Activated naive CD8-positive, alpha-beta T cell treated with anti-CD3 and anti-CD28 coated beads, Interleukin-2, amount 50 U/mL, for 16 hours (primary cell): Measurements from ENCODE around the gene ADGRG3.
"Not testable (repeated sequence)": the region's sequence is repeated elsewhere in the genome, so short reads cannot be mapped to it uniquely, and the experiment has no call there.

Experiments
- DNase-seq: peaks from one replicate; pipeline ENCODE4 v3.0.0-alpha.2; 2020; ENCODE audit warnings: low read depth, low spot score

ADGRG3 gene

DNA sequence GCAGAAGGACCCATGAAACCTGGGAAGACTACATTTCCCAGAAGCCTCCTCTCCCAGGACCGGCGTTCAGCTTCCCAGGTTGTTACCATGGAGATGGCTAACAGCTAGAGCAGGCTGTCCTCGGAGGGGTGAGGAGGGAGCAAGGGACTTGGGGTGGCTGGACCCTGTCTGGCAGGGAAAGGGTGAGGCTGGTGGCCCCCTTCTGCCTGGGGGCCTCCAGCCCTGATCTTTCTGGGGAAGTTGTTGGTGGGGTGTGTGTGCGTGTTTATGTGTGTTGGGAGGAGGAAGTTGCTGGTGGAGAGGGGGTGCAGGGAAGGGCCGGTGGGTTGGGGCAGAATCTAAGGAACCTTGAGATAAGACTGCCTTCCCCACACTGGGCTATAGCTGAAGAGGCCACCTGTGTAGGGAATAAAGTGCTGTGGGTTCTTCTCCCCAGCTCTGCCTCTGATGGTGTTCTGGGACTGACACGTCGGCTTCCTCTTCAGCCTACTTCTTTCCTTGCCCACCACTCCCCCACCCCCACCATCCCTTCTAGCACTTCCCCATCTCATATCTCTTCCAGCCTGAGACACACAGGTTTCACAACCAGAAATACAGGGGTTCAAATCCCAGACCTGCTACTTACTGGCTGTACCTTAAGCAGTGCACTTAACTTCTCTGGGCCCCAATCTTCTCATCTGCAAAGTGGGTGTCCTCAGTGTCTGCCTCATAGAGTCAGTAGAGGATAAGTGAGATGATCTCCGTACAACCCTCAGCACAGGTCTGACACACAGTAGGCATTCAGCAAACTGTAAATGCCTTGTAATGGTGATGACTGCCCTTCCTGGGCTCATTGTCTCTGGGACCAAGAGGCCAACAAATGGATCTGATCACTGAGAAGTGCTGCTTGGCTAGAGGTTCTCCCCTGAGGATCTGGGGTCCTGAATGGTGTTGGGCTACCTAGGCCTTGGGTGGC is 26.9 kb downstream of the ADGRG3 start, which contains the start of gene DRC7:
TSS of gene DRC7 (plus strand) at position 82 of the 955 bp plus-strand sequence. CDS start 3,144 bp downstream, outside the sequence.
- DNase-seq: no peak

DNA sequence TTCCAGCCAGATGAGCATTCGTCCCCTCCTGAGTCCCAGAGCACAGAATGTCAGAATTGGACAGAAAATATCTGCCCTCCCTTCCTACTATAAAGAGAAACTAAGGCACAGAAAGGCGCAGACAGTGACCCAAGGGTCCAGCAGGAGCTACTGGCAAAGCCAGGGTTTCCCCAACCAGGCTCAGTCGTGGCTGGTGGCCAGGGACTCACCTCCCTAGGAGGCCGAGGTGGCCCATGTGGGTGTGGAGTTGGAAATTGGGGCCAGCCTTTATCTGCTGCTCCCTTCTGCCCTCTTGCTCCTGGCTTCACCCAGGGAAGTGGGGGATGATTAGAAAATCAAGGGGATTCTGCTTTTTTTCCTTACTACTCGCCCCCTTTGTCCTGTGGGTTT is 27.6 kb downstream of the ADGRG3 start:
- DNase-seq: no peak

DNA sequence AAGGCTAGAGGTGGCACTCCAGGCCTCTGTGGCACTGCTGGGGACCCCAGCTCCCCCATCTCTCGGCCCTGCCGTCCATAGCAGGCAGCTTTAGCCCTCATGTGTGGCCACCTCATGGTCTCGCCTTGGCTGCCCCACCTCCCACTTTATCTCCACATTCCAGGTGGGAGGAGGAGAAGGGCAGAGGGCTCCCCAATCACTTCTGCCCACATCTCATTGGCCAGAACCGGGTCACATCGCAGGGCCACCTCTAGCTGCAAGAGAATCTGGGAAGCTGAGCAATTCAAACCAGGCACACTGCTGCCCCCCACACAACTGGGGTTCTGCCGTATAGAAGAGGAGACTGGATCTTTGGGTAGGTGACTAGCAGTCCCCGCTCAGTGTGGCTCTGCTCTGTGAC is 28.1 kb downstream of the ADGRG3 start:
- DNase-seq: no peak

DNA sequence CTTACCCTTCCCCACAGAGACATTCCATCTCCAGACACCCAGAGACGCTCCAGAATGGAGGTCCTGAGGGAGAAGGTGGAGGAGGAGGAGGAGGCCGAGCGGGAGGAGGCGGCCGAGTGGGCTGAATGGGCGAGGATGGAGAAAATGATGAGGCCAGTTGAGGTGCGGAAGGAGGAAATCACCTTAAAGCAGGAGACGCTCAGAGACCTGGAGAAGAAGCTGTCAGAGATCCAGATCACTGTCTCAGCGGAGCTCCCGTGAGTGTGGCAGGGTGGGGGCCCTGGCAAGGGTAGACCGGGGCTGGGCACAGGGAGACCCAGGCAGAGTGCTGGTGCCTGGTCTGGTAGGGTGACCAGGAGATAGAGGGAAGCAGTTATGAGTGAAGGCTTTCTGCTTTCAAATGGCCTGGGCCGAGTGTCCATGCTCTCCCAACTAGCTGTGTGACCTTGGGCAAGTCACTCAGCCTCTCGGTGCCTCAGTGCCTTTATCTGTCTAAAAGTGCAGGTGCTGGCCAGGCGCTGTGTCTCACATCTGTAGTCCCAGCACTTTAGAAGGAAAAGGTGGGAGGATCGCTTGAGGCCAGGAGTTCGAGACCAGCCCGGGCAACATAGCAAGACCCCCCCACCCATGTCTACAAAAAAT is 29.9 kb downstream of the ADGRG3 start:
- DNase-seq: no peak

DNA sequence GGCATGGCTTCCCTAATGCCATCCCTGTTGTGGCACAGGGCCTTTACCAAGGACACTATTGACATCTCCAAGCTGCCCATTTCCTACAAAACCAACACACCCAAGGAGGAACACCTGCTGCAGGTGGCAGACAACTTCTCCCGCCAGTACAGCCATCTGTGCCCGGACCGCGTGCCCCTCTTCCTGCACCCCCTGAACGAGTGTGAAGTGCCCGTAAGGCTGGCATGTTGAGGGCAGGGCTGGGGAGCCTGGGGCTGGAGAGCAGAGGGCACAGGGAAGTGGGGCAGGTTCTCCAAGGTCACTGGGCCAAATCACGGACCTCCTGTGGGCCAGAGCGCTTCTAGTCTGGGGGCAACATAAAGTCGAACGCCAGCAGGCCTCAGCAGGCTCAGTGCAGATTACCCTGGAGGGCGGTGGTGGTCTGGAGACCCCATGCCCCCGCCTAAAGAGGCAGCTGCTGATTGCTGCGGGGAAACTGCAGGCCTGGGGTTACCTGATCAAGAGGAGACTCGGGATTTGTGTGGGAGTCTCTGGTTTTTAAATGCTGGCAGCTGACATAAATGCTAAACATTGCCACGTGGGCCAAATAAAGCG is 30.8 kb downstream of the ADGRG3 start:
- DNase-seq: no peak

DNA sequence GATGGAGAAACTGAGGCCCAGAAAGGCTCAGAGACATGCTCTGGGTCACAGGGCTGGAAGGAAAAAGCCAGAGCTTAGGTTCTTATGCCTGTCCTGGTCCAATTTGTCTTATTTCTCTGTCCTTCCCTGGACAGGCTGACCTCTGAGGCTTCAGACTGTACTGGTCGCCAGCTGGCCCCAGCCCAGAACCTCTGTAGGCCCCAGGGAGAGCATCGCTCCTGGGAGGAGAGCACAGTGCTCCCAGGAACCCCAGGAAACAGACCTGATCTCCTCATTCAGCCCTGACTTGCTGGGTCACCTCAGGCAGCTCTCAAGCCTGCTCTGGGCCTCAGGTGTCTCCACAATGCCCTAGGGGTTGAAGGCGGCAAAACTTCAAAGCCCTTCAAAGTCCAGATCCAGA is 31.4 kb downstream of the ADGRG3 start:
- no peak for DNase-seq

DNA sequence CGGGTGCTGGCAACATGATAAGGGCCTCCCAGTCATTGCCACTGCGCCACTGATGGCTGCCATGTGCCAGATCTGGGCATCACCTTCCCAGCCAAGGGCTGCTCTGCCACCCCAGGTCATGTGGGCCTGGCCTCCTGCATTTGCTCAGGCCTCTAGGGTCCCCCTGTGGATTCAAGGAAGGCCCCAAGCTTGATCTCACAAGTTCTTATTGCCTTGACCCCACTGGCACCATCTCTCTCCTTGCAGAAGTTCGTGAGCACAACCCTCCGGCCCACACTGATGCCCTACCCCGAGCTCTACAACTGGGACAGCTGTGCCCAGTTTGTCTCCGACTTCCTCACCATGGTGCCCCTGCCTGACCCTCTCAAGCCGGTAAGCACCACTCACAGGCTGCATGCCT is 31.8 kb downstream of the ADGRG3 start:
- no peak for DNase-seq

DNA sequence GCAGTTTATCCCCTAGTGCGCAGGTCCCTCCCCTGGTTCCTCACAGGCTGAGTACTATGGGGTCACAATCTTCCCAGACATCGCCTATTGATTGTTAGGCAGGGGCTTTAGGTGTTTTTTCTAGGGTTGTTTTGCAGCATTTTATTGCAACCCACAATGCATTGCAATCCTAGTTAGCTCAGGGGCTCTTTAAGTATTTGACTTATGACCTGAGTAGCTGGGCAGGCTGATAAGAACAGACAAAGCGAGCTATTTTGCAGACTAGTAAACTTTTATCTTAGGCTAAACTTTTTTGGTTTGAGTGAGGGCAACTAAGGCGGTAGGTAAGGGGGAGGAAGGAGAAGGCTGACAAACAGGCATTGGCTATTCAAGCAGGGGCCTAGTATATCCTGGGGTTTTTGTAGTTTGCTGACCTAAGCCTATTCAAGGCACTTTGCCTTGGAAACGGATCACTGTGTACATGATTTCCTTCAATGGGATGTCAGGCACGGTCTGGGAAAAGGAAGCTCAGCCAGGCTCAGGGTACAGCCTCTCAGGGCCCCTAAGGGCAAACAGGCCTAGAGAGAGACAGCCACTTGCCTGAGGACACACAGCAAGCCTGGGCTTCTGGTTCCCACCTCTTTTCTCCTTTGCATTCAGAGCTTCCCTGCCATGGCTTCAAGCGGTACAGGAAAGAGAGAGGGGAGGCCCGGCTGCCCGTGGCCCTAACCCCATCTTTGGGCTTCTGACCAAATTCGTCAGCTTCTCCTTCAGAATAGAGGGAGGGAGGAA is 32.9 kb downstream of the ADGRG3 start:
- no peak for DNase-seq

DNA sequence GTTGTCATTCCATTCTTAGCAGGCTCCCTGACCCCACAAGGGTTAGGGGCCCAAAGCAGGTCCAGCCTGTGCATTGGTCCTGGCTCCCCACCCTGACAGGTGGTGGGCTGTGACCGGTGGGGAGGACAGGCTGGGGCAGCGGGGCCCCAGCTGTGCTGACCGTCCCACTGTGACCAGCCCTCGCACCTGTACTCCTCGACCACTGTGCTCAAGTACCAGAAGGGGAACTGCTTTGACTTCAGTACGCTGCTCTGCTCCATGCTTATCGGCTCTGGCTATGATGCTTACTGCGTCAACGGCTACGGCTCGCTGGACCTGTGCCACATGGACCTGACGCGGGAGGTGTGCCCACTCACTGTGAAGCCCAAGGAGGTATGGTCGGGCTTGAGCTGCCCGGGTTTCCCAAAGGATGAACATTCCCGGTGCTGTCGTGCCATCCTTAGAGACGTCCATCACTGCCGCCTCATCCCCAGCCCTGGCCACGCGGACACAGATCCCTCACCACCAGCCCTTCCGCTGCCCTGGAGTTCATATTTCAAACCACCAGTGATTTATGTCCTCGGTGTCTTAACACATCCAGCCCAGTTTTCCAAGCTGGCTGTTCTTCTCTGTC is 33.8 kb downstream of the ADGRG3 start:
- DNase-seq: no peak

DNA sequence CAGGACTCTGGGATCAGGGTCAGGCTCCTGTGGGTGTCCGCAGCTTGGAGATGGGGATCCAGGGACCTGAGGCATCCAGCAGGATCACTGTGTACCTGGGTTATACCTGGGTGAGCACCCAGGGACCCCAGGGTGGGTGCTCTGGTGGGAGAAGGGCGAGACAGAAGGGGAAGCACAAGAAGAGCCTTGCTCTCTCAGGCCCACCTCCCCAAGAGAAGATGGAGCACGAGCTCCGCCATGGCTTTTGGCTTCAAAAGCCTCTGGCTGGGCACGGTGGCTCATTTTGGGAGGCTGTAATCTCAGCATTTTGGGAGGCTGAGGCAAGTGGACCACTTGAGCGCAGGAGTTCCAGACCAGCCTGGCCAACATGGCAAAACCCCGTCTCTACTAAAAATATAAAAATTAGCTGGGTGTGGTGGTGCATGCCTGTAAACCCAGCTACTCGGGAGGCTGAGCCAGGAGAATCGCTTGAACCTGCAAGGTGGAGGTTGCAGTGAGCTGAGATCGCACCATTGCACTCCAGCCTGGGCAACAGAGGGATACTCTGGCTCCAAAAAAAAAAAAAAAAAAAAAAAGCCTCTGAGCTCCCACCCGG is 35.4 kb downstream of the ADGRG3 start:
- no peak for DNase-seq

DNA sequence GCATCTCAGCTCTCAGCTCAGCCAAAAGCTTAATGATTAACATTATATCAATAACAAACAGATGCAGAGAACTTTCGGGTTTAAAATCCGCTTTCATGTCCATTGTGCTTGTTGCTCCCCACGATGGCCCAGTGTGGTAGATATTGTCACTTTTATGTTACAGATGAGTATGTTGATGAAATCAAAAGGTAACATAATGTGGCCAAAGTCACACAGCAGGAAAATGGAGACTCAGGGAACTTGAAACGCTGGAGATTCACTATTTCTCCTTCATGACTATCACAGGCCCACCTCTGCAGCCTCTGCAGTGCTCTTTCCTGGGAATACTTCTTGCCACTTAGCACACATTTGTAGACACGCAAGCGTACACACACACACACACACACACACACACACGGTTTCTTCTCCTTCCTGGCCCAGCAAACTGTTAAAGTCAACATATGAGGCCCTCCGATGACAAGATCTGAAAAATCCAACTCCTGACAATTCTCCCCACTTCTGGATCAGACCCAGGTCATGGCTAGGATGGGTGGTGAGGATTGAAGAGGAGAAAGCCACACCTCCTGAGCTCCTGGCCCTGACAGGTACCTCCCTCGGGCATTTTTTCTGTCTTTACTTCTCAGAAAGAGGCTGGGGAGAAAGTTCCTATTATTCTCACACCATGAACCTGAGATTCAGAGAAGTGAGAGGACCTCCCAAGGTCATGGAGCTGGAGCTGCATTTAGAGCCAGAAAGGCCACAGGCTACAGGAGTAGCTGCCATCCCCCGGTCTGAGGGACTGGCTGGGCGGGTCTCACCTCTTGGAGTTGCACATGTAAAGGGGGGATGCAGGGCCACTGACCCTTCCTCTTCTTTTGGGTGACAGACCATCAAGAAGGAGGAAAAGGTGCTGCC is 36.2 kb downstream of the ADGRG3 start:
- no peak for DNase-seq

DNA sequence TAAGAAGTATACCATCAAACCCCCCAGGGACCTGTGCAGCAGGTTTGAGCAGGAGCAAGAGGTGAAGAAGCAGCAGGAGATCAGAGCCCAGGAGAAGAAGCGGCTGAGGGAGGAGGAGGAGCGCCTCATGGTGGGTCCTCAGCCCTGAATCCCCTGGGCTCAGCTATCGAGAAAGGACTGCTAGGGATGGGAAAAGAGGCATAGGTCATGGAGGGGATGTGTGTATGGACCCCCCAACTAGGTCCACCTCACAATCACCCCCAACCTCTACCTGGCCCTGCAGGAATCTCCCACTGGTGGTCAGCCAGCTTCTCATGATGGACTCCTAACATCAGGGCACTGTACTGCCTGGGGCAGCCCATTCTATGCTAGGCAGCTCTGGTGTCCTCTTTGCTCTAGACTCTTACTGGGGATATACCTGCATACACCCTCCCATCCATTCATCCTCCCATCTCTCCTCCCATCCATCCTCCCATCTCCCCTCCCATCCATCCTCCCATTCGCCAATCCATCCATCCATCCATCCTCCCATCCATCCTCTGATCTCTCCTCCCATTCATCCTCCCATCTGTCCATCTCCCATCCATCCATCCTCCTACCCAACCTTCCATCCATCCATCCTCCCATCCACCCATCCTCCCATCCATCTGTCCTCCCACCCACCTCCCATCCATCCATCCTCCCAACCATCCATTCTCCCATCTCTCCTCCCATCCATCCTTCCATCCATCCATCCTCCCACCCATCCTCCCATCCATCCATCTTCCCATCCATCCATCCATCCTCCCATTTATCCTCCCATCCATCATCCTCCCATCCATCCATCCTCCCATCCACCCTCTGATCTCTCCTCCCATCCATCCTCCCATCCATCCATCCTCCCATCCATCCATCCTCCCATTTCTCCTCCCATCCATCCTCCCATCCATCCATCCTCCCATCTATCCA is 37.1 kb downstream of the ADGRG3 start:
- no peak for DNase-seq

DNA sequence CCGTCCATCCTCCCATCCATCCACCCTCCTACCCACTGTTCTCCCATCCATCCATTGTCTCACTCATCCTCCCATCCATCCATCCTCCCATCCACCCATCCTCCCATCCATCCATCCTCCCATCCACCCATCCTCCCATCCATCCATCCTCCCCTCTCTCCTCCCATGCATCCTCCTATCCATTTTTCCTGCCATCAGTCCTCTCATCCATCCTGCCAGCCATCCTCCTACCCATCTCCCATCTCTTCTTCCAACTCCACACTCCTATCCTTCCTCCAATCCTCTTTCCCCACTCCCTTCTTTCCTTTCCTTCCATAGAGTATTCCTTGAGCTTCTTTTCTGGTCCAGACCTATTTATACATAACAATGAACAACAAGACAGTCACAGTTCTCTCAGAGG is 38.6 kb downstream of the ADGRG3 start:
- no peak for DNase-seq

DNA sequence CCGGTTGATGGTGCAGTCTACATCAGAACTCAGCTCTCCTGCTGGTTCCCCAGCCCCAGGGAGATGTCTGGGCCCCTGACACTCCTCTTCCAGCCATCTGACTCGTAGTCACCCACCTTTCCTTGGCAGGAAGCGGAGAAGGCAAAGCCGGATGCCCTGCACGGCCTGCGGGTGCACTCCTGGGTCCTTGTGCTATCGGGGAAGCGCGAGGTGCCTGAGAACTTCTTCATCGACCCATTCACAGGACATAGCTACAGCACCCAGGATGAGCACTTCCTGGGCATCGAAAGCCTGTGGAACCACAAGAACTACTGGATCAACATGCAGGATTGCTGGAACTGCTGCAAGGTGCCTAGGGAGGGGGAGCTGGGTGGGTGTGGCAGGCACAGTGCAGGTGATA is 39.2 kb downstream of the ADGRG3 start:
- no peak for DNase-seq

DNA sequence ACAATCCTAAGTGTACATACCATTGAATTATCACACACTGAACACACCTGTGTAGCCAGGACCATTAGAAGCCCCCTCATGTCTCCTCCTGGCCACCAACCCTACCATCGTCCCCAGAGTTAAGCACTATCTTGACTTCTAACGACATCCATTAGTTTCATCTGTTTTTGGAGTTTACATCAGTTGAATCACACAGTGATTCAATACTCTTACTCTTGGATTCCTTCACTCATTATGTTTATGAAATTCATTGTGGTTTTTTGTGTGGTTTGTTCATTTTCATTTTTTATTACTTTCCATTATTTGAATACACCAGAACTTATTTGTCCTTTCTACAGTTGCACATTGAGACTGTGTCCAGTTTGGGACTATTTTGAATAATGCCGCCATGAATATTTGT is 40.1 kb downstream of the ADGRG3 start:
- no peak for DNase-seq

DNA sequence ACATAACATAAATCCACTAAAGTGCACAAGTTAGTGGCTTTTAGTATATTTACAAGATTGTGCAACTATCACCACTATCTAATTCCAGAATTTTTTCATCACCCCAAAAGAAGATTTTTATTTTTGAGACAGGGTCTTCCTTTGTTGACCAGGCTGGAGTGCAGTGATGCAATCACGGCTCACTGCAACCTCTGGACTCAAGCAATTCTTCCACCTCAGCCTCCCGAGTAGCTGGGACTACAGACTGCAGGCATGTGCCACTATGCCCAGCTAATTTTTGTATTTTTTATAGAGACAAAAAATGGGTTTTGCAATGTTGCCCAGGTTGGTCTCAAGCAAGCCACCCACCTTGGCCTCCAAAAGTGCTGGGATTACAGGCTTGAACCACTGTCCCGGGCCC is 41.6 kb downstream of the ADGRG3 start:
- no peak for DNase-seq

DNA sequence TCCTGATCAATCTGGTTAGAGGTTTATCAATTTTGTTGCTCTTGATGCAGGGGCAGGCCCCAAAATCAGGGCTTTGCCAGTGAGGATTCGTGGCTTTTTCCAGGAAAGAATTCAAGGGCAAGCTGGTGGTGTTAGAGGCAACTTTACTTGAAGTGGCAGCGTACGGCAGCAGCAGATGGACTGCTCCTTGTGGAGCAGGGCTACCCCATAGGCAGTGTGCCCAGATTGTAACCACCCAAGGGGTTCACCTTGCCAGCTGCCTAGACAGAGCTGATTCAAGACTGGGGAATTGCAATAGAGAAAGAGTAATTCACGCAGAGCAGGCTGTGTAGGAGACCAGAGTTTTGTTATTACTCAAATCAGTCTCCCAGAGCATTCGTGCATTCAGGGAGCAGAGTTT is 43.2 kb downstream of the ADGRG3 start:
- DNase-seq: no peak

DNA sequence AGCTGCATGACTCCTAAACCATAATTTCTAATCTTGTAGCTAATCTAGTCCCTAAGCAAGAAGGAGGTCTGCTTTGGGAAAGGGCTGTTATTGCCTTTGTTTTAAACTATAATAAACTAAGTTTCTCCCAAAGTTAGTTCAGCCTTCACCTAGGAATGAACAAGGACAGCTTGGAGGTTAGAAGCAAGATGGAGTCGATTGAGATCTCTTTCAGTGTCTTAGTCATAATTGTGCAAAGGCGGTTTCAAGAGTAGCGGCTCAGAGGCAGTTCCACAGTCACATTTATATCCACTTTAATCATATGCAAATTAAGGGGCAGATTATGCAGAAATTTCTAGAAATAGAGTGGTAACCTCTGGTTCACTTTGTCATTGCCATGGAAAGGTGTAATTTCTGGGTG is 43.9 kb downstream of the ADGRG3 start:
- DNase-seq: no peak

DNA sequence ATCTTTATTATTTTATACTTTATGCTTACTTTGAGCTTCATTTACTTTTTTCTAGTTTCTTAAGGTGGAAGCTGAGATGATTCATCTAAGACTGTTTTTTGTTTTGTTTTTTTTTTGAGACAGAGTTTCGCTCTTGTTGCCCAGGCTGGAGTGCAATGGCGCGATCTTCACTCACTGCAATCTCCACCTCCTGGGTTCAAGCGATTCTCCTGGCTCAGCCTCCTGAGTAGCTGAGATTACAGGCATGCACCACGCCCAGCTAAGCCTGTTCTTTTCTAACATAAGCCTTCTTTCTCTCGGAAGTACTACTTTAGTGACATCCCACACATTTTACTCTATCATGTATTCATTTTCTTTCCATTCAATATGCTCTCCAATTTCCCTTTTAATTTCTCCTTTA is 44.5 kb downstream of the ADGRG3 start:
- DNase-seq: not testable (repeated sequence)
